Kidney epithelial cell (primary cell): ENCODE data around the gene EML4. TPM values are rescaled to one million over a fixed set of nuclear protein-coding genes. Genes with fewer than 3 reads are reported as not detected.

Source experiments
- DNase-seq: peaks from one replicate; pipeline ENCODE4 v3.0.0-alpha.2; 2010; ENCODE audit warnings: low read depth
- H3K27me3 ChIP-seq: 2 replicates; pipeline ENCODE4 v1.6.0; 2011; ENCODE audit warnings: low read length; ENCODE audit not compliant: control insufficient read depth, insufficient read depth
- H3K36me3 ChIP-seq: 2 replicates; pipeline ENCODE4 v1.5.1; 2011; ENCODE audit warnings: low read length; ENCODE audit not compliant: control insufficient read depth, insufficient read depth
- H3K4me3 ChIP-seq: 2 replicates; pipeline ENCODE4 v1.5.1; 2011; ENCODE audit warnings: low read depth, mild to moderate bottlenecking, control low read depth, low read length
- total RNA-seq: library from RNA; depleted of rRNA; stranded (reverse); fragments of >200 nt; gene quantifications from 2 replicates; pipeline ENCODE4 v1.2.3, GENCODE V29; 2015
- TF ChIP-seq, protein P1 (sequence below): IDR thresholded peaks from 2 replicates; pipeline ENCODE4 v1.5.1; 2011; ENCODE audit warnings: mild to moderate bottlenecking, moderate library complexity, low read length, control low read depth, inconsistent platforms; ENCODE audit not compliant: insufficient read depth, poor library complexity, severe bottlenecking

The EML4 gene
- total RNA-seq, 1 donor from 2014 or later: 33.8 TPM

DNA sequence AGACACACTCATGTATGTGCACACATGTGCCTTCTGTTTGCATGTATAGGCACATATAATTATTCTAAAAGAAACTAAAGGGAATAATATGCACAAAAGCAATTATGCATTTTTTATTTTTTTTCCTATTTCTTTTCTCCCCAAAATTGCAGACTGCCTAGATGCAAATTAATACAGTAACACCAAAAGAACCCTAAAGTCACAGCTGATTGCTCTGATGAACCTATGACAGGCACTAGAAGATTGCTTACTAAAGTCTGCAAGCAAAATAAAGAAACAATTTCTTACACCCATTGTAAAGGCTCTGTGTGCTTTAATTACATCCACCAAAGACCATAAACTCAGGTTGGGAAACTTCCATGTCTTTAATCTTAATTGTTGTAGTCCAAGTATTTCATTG, 7.7 kb upstream of the EML4 start:
- Histone ChIP-seq H3K4me3 (no peak overlapping the region), H3K27me3 (no peaks in the 10 kb centered on the region), H3K36me3 (no peaks in the 10 kb centered on the region)
- DNase-seq: no peak
- TF ChIP-seq, protein P1, sequence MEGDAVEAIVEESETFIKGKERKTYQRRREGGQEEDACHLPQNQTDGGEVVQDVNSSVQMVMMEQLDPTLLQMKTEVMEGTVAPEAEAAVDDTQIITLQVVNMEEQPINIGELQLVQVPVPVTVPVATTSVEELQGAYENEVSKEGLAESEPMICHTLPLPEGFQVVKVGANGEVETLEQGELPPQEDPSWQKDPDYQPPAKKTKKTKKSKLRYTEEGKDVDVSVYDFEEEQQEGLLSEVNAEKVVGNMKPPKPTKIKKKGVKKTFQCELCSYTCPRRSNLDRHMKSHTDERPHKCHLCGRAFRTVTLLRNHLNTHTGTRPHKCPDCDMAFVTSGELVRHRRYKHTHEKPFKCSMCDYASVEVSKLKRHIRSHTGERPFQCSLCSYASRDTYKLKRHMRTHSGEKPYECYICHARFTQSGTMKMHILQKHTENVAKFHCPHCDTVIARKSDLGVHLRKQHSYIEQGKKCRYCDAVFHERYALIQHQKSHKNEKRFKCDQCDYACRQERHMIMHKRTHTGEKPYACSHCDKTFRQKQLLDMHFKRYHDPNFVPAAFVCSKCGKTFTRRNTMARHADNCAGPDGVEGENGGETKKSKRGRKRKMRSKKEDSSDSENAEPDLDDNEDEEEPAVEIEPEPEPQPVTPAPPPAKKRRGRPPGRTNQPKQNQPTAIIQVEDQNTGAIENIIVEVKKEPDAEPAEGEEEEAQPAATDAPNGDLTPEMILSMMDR: no peak

DNA sequence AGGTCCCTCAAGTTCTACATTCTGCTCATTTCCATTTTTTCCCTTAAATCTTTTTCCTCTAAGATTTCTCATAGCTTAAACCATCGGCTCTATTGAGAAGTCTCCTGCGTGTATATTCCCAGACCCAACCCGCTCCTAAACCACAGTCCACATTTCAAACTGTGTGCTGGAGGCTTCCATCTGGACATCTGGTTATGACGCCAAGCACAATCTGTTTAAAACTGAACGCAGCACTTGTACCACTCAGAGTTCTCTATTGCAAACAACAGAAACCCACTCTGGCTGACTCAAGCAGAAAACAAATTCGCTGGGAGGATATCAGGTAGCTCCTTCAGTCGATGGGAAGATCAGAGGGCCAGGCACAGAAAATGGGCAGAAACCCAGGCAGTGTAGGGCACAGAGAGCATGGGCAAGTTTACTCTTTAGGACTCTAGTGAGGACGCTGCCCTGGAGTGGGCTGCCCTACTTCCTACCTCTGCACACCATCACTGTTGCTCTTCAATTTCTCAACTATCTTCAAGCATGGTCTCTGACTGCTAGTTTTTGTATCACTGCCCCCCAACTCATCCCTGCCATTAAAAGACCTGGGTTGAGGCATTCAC, 5.6 kb upstream of the EML4 start:
- Histone ChIP-seq H3K4me3 (no peak overlapping the region), H3K36me3 (no peaks in the 10 kb centered on the region), H3K27me3 (no peaks in the 10 kb centered on the region)
- no peak for DNase-seq
- TF ChIP-seq, protein P1: no peak

DNA sequence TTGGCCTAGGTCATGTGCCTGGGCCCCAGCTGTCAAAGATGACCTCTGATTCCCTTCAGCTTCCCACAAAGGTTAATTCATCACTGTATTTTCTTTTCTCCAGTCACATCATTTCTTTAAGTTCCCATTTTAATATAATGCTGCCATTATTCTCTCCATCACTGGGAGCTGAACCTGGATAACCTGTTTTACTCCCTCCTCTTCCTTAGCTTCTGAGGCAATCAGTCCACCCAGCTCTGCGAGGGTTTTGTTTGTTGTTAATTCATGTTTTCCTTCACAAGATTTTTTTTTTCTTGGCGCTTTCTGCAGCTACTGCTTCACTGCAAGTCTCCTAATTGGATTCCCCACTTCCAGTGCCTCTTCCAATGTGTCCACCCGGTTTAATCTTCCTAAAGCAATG, 5.1 kb upstream of the EML4 start:
- H3K4me3 ChIP-seq: no peak overlapping the region
- TF ChIP-seq, protein P1: no peak
- H3K36me3 ChIP-seq: no peaks in the 10 kb centered on the region
- no peak for DNase-seq
- H3K27me3 ChIP-seq: no peaks in the 10 kb centered on the region

DNA sequence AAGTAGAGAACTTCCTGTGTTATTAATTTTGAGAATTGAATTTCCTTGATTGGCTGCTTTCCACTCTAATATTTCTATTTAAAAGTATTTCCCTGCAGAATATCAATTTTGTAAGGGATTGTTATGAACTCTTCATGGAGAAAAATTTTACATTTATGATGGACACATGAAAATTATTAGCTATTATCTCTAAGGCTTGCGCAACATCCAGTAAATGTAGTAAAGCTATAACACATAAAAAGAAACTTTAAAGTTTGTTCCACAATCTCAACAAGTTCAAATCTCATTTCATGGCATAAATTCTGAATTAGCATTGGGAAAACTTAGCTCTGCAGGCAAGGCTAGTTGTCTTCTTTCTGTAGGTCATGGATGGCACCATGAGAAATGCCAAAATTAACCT, 4.2 kb upstream of the EML4 start:
- TF ChIP-seq, protein P1: no peak
- no peaks in the 10 kb centered on the region for H3K36me3 ChIP-seq
- no peak overlapping the region for H3K4me3 ChIP-seq
- DNase-seq: no peak
- H3K27me3 ChIP-seq: no peaks in the 10 kb centered on the region

DNA sequence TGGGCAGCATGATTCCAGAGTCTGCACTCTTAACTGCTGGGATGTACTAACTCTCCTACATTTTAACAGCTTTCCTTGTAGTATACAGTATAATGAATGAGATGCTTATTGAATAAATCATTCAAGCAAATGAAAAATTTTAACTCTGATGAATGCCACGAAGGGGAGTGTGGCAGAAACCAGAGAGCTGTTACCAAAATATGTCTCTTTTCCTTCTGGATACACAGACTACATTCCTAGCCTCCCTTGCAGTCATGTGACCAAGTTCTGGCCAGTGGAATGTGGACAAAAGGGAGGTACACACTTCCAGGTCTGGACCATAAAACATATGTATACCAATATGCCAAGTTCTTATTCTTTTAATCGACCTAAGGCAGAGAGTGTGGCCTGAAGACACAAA, 1.7 kb upstream of the EML4 start:
- Histone ChIP-seq H3K36me3 (no peaks in the 10 kb centered on the region), H3K27me3 (no peaks in the 10 kb centered on the region), H3K4me3 (no peak overlapping the region)
- no peak for DNase-seq
- TF ChIP-seq, protein P1: no peak

DNA sequence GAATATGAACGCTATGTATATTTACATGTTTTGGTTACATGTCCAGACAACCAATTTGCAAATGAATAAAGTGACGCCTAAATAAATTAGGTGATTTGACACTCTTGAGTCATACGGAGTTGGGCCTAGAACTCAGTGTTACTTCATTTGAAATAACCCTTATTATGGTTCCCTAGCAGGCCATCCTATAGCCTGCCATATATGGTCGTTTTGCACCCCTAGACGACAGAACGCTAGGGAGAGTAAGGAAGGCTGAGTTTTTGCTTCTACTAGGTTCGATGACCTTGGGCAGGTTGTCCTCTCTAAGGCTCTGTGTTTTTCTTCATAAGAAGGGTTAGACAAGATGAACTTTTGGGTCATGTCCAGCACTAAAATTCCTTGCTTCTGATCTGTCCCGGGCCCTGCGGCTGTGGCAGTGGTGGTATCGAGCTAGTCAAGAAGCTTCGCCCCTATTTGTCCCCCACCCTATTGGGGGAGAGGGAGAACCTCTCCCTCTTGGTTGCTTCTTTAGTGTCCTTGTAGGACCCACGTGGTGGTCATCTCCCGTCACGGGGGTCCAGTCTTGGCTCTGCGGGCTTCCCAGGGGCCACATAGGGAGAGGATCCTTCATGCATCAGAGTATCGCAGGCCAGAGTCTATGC, 574 bp upstream of the EML4 start:
- Histone ChIP-seq H3K36me3 (no peaks in the 10 kb centered on the region), H3K27me3 (no peaks in the 10 kb centered on the region), H3K4me3 (no peak overlapping the region)
- no peak for DNase-seq
- TF ChIP-seq, protein P1: no peak
